ENCODE data around the gene CLIC2. TPM values are rescaled to one million over a fixed set of nuclear protein-coding genes. Genes with fewer than 3 reads are reported as not detected.
"Not testable (repeated sequence)": the region's sequence is repeated elsewhere in the genome, so short reads cannot be mapped to it uniquely, and the experiment has no call there.

Gene CLIC2
- 0.05 and 0.62 TPM in 2 replicates for total RNA-seq
- polyA plus RNA-seq (2012), result 0.06 TPM

- DNase-seq (ENCODE audit: low read depth), result peak; percentile 18
Observed at GRCh38 chrX:155334486-155335336, at the start of gene CLIC2. CLIC2 (minus strand) TSS chrX:155334614; CDS start chrX:155334427, 187 bp downstream.

DNA sequence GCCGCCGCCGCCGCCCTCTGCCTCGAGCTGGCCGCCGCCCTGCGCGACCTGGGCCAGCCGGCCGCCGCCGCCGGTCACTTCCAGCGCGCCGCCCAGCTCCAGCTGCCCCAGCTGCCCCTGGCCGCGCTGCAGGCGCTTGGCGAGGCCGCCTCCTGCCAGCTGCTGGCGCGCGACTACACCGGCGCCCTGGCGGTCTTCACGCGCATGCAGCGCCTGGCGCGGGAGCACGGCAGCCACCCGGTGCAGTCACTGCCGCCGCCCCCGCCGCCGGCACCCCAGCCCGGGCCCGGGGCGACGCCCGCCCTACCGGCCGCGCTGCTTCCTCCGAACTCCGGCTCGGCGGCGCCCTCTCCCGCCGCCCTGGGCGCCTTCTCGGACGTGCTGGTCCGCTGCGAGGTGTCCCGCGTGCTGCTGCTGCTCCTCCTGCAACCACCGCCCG is 48.1 kb upstream of the CLIC2 start:
- not testable (repeated sequence) for DNase-seq (ENCODE audit: low read depth)

DNA sequence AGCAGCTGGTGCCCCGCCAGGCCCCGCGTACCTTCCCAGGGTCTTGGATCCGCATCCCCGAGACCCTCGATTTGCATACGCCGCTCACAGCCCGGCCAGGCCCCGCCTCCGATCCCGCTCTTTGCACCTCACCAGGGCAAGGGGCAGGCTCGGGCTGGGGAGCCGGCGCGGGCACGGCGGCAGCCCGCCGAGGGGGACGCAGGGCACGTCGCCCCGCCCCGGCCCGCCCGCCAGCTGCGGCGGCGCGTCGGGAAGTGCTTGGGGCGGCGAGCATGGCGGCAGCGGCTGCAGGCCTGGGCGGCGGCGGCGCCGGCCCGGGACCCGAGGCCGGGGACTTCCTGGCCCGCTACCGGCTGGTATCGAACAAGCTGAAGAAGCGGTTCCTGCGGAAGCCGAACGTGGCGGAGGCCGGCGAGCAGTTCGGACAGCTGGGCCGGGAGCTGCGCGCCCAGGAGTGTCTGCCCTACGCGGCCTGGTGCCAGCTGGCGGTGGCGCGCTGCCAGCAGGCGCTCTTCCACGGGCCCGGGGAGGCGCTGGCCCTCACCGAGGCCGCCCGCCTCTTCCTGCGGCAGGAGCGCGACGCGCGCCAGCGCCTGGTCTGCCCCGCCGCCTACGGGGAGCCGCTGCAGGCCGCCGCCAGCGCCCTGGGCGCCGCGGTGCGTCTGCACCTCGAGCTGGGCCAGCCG is 47.6 kb upstream of the CLIC2 start, which contains the start of gene F8A2:
Gene F8A2 (plus strand): TSS at position 253 of the 686 bp plus-strand sequence. CDS start 20 bp downstream, at position 273.
- DNase-seq (ENCODE audit: low read depth), result not testable (repeated sequence)

- DNase-seq (ENCODE audit: low read depth), result not testable (repeated sequence)
Observed at GRCh38 chrX:155379802-155380201, 45.4 kb upstream of the CLIC2 start.

- DNase-seq (ENCODE audit: low read depth), result not testable (repeated sequence)
Observed at GRCh38 chrX:155373777-155374458, 39.5 kb upstream of the CLIC2 start.

DNA sequence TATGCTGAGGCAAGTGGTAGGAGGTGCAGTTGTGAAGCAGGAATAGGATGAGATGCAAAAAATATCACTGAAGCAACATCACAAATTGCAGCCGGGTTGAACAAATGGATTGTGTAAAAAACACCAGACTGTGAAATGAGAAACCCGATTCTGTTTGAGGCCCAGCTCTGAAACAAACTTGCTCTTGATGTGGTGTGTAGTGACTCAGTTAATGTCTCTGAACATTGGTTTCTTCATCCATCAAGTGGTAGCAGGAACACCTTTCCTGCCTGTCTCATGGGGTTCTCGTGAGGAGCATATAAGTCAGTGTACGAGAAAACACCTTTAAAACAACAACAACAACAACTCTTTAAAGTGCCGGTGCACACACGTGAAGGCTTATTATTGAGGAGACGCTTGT is 29.3 kb upstream of the CLIC2 start:
- DNase-seq (ENCODE audit: low read depth), result not testable (repeated sequence)

DNA sequence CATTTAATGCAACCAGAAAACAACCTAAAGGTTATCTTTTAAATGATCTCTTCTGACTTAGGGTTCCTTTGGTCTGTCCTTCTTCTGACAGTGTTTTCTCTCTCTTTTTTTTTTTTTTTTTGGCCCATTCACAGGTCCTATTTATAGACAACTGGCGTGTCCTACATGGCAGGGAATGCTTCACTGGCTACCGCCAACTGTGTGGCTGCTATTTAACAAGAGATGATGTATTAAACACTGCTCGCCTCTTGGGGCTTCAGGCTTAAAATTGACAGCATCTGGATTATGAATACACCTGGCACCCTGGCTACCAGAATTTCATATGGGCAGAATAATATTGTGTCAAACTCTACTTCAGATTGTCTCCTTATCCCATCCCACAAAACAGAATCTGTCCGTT is 15.0 kb upstream of the CLIC2 start:
- not testable (repeated sequence) for DNase-seq (ENCODE audit: low read depth)

DNA sequence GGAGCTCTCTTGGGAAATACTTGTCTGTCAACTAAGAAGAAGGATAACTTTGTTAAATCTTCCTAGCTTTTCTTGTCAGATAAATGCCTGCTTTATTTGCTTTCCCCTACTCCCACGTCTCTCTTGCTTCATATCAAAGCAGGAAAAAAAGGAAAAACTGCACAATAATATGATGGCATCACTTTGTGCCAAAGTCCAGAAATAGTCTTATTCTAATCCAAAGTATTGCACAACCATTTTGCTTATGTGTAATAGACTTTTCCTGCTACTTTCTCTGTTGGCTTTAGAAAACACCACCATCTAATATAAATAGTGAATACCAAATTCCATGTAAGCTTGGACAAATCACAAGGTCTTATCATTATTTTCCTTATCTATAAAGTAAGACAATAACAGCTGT is 11.3 kb upstream of the CLIC2 start:
- DNase-seq (ENCODE audit: low read depth), result not testable (repeated sequence)

- not testable (repeated sequence) for DNase-seq (ENCODE audit: low read depth)
Observed at GRCh38 chrX:155335337-155335712, 911 bp upstream of the CLIC2 start.

- DNase-seq (ENCODE audit: low read depth), result no peak
Observed at GRCh38 chrX:155333544-155334100, 792 bp downstream of the CLIC2 start.

DNA sequence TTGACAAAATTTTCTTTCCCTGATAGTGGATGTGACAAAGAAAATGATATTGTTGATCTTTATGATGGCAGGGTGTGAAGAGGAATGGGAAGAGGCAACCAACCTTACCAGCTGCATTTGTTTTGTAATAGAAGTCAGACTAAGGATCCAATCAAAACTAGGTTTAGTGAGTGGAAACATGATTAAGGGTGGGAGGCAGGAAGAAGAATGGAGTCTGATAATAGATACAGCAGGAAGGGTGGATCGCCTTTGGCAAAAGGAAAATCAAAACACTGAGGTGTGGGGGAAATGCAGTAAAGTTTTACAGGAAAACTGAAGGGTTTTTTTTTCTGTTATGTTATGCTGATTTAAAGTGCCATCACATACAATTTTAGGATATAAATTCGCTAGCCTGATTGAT is 3.4 kb downstream of the CLIC2 start:
- no peak for DNase-seq (ENCODE audit: low read depth)

- DNase-seq (ENCODE audit: low read depth), result no peak
Observed at GRCh38 chrX:155329293-155329692, 5.1 kb downstream of the CLIC2 start.

DNA sequence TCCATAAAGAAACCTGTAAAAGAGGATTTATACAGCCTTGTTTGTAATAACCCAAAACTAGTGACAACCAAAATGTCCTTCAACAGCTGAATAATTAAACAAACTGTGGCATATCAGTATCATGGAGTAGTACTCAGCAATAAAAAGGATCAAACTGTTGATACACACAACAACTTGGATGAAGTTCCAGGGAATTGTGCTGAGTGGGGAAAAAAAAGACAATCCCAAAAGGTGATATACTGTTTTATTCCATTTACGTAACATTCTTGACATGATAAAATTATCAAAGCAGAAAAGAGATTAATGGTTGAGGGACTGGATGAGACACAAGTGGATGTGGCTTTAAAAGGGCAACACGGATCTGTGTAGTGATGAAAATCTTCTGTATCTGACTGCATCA is 7.8 kb downstream of the CLIC2 start:
- DNase-seq (ENCODE audit: low read depth), result no peak

DNA sequence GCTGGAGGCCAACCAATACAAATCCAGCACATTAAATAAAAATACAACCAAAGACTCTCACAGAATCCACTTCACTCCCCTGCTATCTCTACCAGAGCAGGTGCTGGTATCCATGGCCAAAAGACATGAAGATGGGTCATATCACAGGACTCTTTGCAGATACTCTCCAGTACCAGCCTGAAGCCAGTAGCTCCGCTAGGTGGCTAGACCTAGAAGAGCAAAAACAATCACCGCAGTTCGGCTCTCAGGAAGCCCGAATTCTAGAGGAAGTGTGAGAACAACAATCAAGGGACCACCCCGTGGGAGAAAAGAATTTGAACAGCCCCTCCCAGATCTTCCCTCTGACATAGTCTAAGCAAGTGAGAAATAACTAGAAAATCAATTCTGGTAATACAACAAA is 20.2 kb downstream of the CLIC2 start:
- DNase-seq (ENCODE audit: low read depth), result no peak

- DNase-seq (ENCODE audit: low read depth), result no peak
Observed at GRCh38 chrX:155313766-155314165, 20.6 kb downstream of the CLIC2 start.

- DNase-seq (ENCODE audit: low read depth), result no peak
Observed at GRCh38 chrX:155293771-155294170, 40.6 kb downstream of the CLIC2 start.

DNA sequence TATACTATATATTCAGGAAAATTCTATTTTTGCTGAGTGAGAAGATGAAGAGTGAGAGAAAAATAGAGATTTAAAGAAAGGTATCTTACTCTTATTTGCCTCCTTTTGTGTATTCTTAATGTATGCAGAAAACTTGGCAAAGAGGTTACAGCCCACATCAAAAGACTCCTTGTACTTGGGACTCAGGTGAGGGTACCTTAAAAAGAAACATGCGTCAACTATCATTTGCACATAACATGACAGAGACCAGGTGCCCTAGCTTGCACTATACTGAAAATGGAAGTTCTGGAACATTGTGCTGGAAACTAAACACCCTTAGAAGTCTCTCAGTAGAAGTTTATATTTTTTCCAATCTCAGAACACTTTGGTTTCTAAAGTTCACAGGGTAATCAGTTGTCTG is 54.5 kb downstream of the CLIC2 start:
- no peak for DNase-seq (ENCODE audit: low read depth)

- DNase-seq (ENCODE audit: low read depth), result no peak
Observed at GRCh38 chrX:155270969-155271368, 63.4 kb downstream of the CLIC2 start.

DNA sequence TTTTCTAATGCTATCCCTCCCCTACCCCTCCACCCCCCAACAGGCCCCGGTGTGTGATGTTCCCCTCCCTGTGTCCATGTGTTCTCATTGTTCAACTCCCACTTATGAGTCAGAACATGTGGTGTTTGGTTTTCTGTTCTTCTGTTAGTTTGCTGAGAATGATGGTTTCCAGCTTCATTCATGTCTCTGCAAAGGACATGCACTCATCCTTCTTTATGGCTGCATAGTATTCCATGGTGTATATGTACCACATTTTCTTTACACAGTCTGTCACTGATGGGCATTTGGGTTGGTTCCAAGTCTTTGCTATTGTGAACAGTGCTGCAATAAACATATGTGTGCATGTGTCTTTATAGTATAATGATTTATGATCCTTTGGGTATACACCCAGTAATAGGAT is 66.4 kb downstream of the CLIC2 start:
- DNase-seq (ENCODE audit: low read depth), result not testable (repeated sequence)

DNA sequence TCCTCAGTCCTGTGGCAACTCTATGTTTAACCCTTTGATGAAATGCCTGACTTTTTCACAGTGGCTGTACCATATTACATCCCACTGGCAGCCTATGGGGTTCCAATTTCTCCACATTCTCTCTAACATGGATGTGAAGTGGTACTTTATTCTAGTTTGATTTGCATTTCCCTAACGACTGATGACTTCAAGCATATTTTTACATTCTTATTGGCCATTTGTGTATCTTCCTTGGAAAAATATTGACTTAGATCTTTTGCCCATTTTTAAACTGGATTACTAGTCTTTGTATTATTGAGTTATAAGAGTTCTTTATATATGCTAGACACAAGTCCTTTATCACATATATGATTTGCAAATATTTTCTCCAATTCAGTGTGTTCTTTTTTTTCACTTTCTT is 68.0 kb downstream of the CLIC2 start:
- no peak for DNase-seq (ENCODE audit: low read depth)

- peak; percentile 37 for DNase-seq (ENCODE audit: low read depth)
Observed at GRCh38 chrX:155263854-155264628, 70.4 kb downstream of the CLIC2 start, which contains the start of gene RAB39B. RAB39B (minus strand) TSS chrX:155264491; CDS start chrX:155264288, 203 bp downstream.
